Suprapubic skin (tissue), 3 donors: ENCODE results near the gene ACAD10.

Experiments used
- CTCF ChIP-seq, 2 donors: fragments of 200-600 bp in 1 of 2; fragments of 450-650 bp in 1 of 2; sonication (generic) in 1 of 2; IDR thresholded peaks; one replicate each; pipeline ENCODE4 v1.5.1; 2016 to 2019; ENCODE audit warnings: antibody characterized with exemption in 2 of 2, mild to moderate bottlenecking in 1 of 2, moderate library complexity in 1 of 2
- EP300 ChIP-seq: sonication (generic); formaldehyde crosslinking; IDR thresholded peaks from one replicate; pipeline ENCODE4 v1.6.1; 2017; ENCODE audit warnings: antibody characterized with exemption
- POLR2A ChIP-seq, 2 donors: fragments of 450-650 bp; IDR thresholded peaks; one replicate each; pipeline ENCODE4 v1.6.1; 2017; ENCODE audit warnings: antibody characterized with exemption in 2 of 2, mild to moderate bottlenecking in 2 of 2, moderate library complexity in 2 of 2

- TF ChIP-seq CTCF (IDR thresholded peaks at IDR 0.05) = no peak
- TF ChIP-seq POLR2A (IDR thresholded peaks at IDR 0.05) = no peak
- TF ChIP-seq EP300 = no peak
Observed at GRCh38 chr12:111758120-111758561, 72.3 kb downstream of the ACAD10 start.
